K562 (cell line): Measurements from ENCODE around the gene RNF34. TPM values are rescaled to one million over a fixed set of nuclear protein-coding genes. Genes with fewer than 3 reads are reported as not detected.

Experiments
- ATAC-seq: fragments of 200-7000 bp; cut with Tn5 transposase; 3 replicates; pipeline ENCODE4 v1.9.1; 2020; ENCODE audit warnings: moderate library complexity
- BruUV-seq: library from RNA; stranded (reverse); fragments of 400-500 nt; replicated peaks from 2 replicates; lab custom pipeline; 2021; lab: Mats Ljungman, UMichigan
- CTCF ChIA-PET: fragments of 300-600 bp; formaldehyde crosslinking; extraction: SDS; loops from one replicate; lab custom pipeline; 2021; ENCODE audit warnings: low intra/inter-chr PET ratio; lab: Yijun Ruan, JAX
- POLR2A ChIA-PET: fragments of 300-600, 350-650 bp; sonication (Branson Sonifier 250); formaldehyde crosslinking; extraction: SDS; loops from one replicate; lab custom pipeline; 2021; ENCODE audit warnings: antibody characterized with exemption, inconsistent platforms; lab: Yijun Ruan, JAX
- DNase-seq, 4 experiments: peaks; one replicate each; pipeline versions ENCODE4 v3.0.0 to v3.0.0-alpha.2; 2011 to 2018; ENCODE audit warnings: low spot score in 3 of 4, mixed read lengths in 3 of 4; ENCODE audit errors: extremely low read depth in 1 of 4
- FAIRE-seq: peaks from 2 replicates; lab custom pipeline; 2011; peaks lifted over from hg19 to GRCh38; lab: Jason Lieb, UNC
- H2AFZ ChIP-seq: 2 replicates; pipeline ENCODE4 v1.6.0; 2011; ENCODE audit warnings: low read depth, low read length, control low read depth, inconsistent platforms
- H3K27ac ChIP-seq: fragments of 200-600 bp; 3 replicates; pipeline ENCODE4 v1.8.0; 2011; ENCODE audit warnings: low read depth, mild to moderate bottlenecking, control low read depth, inconsistent platforms, low read length, moderate library complexity, mixed read lengths; ENCODE audit errors: extremely low read depth
- H3K27me3 ChIP-seq, 2 experiments: fragments of 300-600 bp in 1 of 2; 2 replicates in 1 of 2; 3 replicates in 1 of 2; pipeline versions ENCODE4 v1.6.0 to v1.8.0; 2011; ENCODE audit warnings: inconsistent platforms in 2 of 2, low read length in 2 of 2, mild to moderate bottlenecking in 1 of 2, mixed read lengths in 1 of 2, moderate library complexity in 1 of 2; ENCODE audit not compliant: control insufficient read depth in 2 of 2, insufficient read depth in 2 of 2
- H3K36me3 ChIP-seq: fragments of 300-600 bp; 3 replicates; pipeline ENCODE4 v1.8.0; 2011; ENCODE audit warnings: mild to moderate bottlenecking, low read length, inconsistent platforms; ENCODE audit not compliant: control insufficient read depth, insufficient read depth
- H3K4me1 ChIP-seq, 2 experiments: fragments of 200-600 bp in 1 of 2; replicated peaks in 1 of 2; 2 replicates in 1 of 2; 3 replicates in 1 of 2; pipeline versions ENCODE4 v1.5.1 to v1.8.0; 2011; ENCODE audit warnings: inconsistent platforms in 2 of 2, low read length in 2 of 2, mild to moderate bottlenecking in 1 of 2, mixed read lengths in 1 of 2, moderate library complexity in 1 of 2; ENCODE audit not compliant: control insufficient read depth in 2 of 2, insufficient read depth in 2 of 2
- H3K4me2 ChIP-seq: 2 replicates; pipeline ENCODE4 v1.6.1; 2011; ENCODE audit warnings: low read length, control low read depth, inconsistent platforms, mixed read lengths; ENCODE audit not compliant: insufficient read depth
- H3K4me3 ChIP-seq: fragments of 200-600 bp; sonication (generic), shearing (Covaris generic); 2 replicates; pipeline ENCODE4 v1.5.1; 2016; ENCODE audit warnings: control low read depth, inconsistent platforms
- H3K79me2 ChIP-seq: fragments of 200-600 bp; 3 replicates; pipeline ENCODE4 v1.8.0; 2011; ENCODE audit warnings: low read length, inconsistent platforms; ENCODE audit not compliant: control insufficient read depth, insufficient read depth
- H3K9ac ChIP-seq, 2 experiments: 2 replicates each; pipeline versions ENCODE4 v1.6.0 to v1.6.1; 2011; ENCODE audit warnings: low read depth in 2 of 2, low read length in 2 of 2, control low read depth in 1 of 2, inconsistent platforms in 1 of 2, mild to moderate bottlenecking in 1 of 2, mixed read lengths in 1 of 2; ENCODE audit not compliant: insufficient read depth in 1 of 2
- H3K9me1 ChIP-seq: one replicate; pipeline ENCODE4 v1.6.0; 2011; ENCODE audit warnings: inconsistent platforms, mild to moderate bottlenecking, low read length, moderate library complexity; ENCODE audit not compliant: control insufficient read depth, insufficient read depth
- H3K9me3 ChIP-seq: replicated peaks from 2 replicates; pipeline ENCODE4 v1.5.1; 2011; ENCODE audit warnings: low read depth, low read length, inconsistent platforms; ENCODE audit not compliant: control insufficient read depth, insufficient read depth
- H4K20me1 ChIP-seq: replicated peaks from 2 replicates; pipeline ENCODE4 v1.6.1; 2011; ENCODE audit warnings: low read length, inconsistent platforms, mixed read lengths; ENCODE audit not compliant: control insufficient read depth, insufficient read depth
- ARNT ChIP-seq, 2 experiments: fragments of 450-650 bp; IDR thresholded peaks; 2 replicates each; pipeline ENCODE4 v1.6.1; 2016; ENCODE audit warnings: mild to moderate bottlenecking in 1 of 2
- CCAR2 ChIP-seq: fragments of 200-400 bp; formaldehyde crosslinking; IDR thresholded peaks from 2 replicates; pipeline ENCODE4 v1.6.1; 2017; ENCODE audit warnings: mild to moderate bottlenecking, low read depth, low read length
- CREBBP ChIP-seq: IDR thresholded peaks from one replicate; pipeline ENCODE4 v1.6.1; 2012; ENCODE audit warnings: low read depth, mild to moderate bottlenecking, control low read depth, inconsistent platforms, low read length
- EWSR1 ChIP-seq: fragments of 450-650 bp; IDR thresholded peaks from 2 replicates; pipeline ENCODE4 v1.6.1; 2018; ENCODE audit warnings: borderline replicate concordance, mild to moderate bottlenecking, low read depth, moderate library complexity; ENCODE audit not compliant: partially characterized antibody
- FOXK1 ChIP-seq: sonication (generic); formaldehyde crosslinking; IDR thresholded peaks from 2 replicates; pipeline ENCODE4 v1.8.0; 2022; ENCODE audit warnings: missing genetic modification reagents, mild to moderate bottlenecking, borderline replicate concordance
- HCFC1 ChIP-seq: IDR thresholded peaks from 2 replicates; pipeline ENCODE4 v1.6.1; 2012; ENCODE audit warnings: low read depth, low read length, improper control_type of control experiment
- MTF1 ChIP-seq: fragments of 250-450 bp; sonication (Bioruptor Pico); IDR thresholded peaks from 2 replicates; pipeline ENCODE4 v1.9.0; 2021; ENCODE audit warnings: moderate library complexity, mild to moderate bottlenecking, inconsistent platforms, borderline replicate concordance
- NEUROD1 ChIP-seq: fragments of 150-350 bp; IDR thresholded peaks from 2 replicates; pipeline ENCODE4 v1.6.1; 2014; ENCODE audit warnings: borderline replicate concordance, low read length, low read depth; ENCODE audit not compliant: partially characterized antibody
- TBP ChIP-seq: optimal IDR thresholded peaks from 2 replicates; pipeline ENCODE3; 2011; ENCODE audit warnings: low read depth, low read length, improper control_type of control experiment
- ZNF263 ChIP-seq: sonication (generic); formaldehyde crosslinking; IDR thresholded peaks from 2 replicates; pipeline ENCODE4 v1.8.0; 2022; ENCODE audit warnings: mild to moderate bottlenecking, missing genetic modification reagents, borderline replicate concordance
- WGBS: fragments of 100-300 bp; shearing (Covaris generic); methylation state at CpG from one replicate; pipeline ENCODE4 v1.1.6; 2016; ENCODE audit warnings: low coverage, mixed read lengths; ENCODE audit not compliant: insufficient coverage; ENCODE audit errors: missing lambda C conversion rate; 5-methylcytosine and 5-hydroxymethylcytosine counted together
- in situ Hi-C: fragments of 300-500 bp; cut with MboI; formaldehyde crosslinking; loops from 4 replicates; pipeline ENCODE4 v1.15.0; 2018; ENCODE audit warnings: inconsistent platforms, mixed read lengths
- intact Hi-C: fragments of 100-400 bp; cut with micrococcal nuclease; formaldehyde crosslinking; loops from 2 replicates; pipeline ENCODE4 v1.14.2; 2022
- polyA plus RNA-seq, 8 experiments: library from polyadenylated mRNA; depleted of rRNA in 4 of 8; stranded (reverse) in 5 of 8; unstranded in 3 of 8; fragments of >200 nt; fragmentation: Nextera tagmentation in 2 of 8; fragmentation: Illumina TruSeq in 1 of 8; extraction: Ambion mirVana in 2 of 8; extraction: Trizol in 1 of 8; gene quantifications; 2 replicates each; pipeline versions ENCODE4 v1.2.1 to v1.2.3, GENCODE V29; 2011 to 2014; ENCODE audit warnings: inconsistent platforms in 1 of 8, missing spikeins in 1 of 8
- total RNA-seq, 7 experiments: library from RNA; depleted of rRNA in 6 of 7; stranded (reverse); fragments of >200 nt in 6 of 7; fragmentation: Illumina TruSeq in 2 of 7; extraction: Trizol in 2 of 7; gene quantifications; 2 replicates each; pipeline versions ENCODE4 v1.2.1 to v1.2.3, GENCODE V29; 2011 to 2021; ENCODE audit warnings: low replicate concordance in 1 of 7
- TF ChIP-seq, protein P1 (sequence below): fragments of 200-600 bp; sonication (generic); IDR thresholded peaks from one replicate; pipeline ENCODE4 v1.6.1; 2012; ENCODE audit warnings: mild to moderate bottlenecking, low read depth, low read length, inconsistent platforms
- TF ChIP-seq, protein P2 (sequence below): fragments of 450-650 bp; IDR thresholded peaks from 2 replicates; pipeline ENCODE4 v1.6.1; 2016; ENCODE audit warnings: low read depth, mild to moderate bottlenecking, moderate library complexity

RNF34 gene
- total and polyA plus RNA-seq, 9 of the 15 experiments (the other 6 are each of a cell fraction or from before 2014, with no cell fraction given), result 41.7 to 88.9 (median 54.1) TPM

DNA sequence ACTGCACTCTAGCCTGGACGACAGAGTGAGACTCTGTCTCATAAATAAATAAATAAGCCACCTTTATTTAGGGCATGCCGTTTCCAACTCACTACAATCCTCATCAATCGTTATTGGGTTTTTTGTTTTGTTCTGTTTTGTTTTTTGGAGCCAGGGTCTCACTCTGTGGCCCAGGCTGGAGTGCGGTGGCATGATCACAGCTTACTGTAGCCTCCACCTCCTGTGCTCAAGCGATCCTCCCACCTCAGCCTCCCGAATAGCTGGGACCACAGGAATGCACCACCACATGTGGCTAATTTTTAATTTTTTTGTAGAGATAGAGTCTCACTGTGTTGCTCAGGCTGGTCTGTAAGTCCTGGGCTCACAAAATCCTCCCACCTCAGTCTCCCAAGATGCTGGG, 44.1 kb upstream of the RNF34 start:
- no peaks in the 10 kb centered on the region for H3K9me3 ChIP-seq
- FAIRE-seq (no peak), ATAC-seq (no peak), DNase-seq (no peak)
- H3K9me1 ChIP-seq, result no peaks in the 10 kb centered on the region
- H2AFZ ChIP-seq, result no peak overlapping the region
- no peak overlapping the region for H3K4me2 ChIP-seq
- 50% methylated on average over 6 of the region's 6 CpGs for WGBS
- peaks cover 14% of the 10 kb centered on the region for H3K79me2 ChIP-seq
- no peaks in the 10 kb centered on the region for H4K20me1 ChIP-seq
- H3K36me3 ChIP-seq, result no peaks in the 10 kb centered on the region
- H3K27me3 ChIP-seq, result no peaks in the 10 kb centered on the region
- no peak overlapping the region for H3K27ac ChIP-seq
- in situ Hi-C loops (no loop called here), intact Hi-C loops (no loop called here)
- no TSS peak for BruUV-seq
- H3K9ac ChIP-seq, result no peak overlapping the region
- ChIA-PET POLR2A (interaction anchor here (1.1 to 1.3 kb wide), 2 partner anchors 10 to 18 kb away, joined by 3 to 6 read pairs; no protein-coding TSS in a partner anchor), CTCF (no interaction called here)
- peaks cover 0 to 8% of the 10 kb centered on the region in 2 experiments; a peak in 2 of 5 replicates for H3K4me1 ChIP-seq
- H3K4me3 ChIP-seq, result no peak overlapping the region
- TF ChIP-seq FOXK1 (no peak), ZNF263 (CRISPR knock-in tag) (no peak), NEUROD1 (no peak), CCAR2 (no peak), MTF1 (CRISPR knock-in tag) (no peak), TBP (no peak), CREBBP (no peak), EWSR1 (no peak), ARNT (IDR thresholded peaks at IDR 0.05) (no peak), HCFC1 (no peak)
- TF ChIP-seq, protein P1, sequence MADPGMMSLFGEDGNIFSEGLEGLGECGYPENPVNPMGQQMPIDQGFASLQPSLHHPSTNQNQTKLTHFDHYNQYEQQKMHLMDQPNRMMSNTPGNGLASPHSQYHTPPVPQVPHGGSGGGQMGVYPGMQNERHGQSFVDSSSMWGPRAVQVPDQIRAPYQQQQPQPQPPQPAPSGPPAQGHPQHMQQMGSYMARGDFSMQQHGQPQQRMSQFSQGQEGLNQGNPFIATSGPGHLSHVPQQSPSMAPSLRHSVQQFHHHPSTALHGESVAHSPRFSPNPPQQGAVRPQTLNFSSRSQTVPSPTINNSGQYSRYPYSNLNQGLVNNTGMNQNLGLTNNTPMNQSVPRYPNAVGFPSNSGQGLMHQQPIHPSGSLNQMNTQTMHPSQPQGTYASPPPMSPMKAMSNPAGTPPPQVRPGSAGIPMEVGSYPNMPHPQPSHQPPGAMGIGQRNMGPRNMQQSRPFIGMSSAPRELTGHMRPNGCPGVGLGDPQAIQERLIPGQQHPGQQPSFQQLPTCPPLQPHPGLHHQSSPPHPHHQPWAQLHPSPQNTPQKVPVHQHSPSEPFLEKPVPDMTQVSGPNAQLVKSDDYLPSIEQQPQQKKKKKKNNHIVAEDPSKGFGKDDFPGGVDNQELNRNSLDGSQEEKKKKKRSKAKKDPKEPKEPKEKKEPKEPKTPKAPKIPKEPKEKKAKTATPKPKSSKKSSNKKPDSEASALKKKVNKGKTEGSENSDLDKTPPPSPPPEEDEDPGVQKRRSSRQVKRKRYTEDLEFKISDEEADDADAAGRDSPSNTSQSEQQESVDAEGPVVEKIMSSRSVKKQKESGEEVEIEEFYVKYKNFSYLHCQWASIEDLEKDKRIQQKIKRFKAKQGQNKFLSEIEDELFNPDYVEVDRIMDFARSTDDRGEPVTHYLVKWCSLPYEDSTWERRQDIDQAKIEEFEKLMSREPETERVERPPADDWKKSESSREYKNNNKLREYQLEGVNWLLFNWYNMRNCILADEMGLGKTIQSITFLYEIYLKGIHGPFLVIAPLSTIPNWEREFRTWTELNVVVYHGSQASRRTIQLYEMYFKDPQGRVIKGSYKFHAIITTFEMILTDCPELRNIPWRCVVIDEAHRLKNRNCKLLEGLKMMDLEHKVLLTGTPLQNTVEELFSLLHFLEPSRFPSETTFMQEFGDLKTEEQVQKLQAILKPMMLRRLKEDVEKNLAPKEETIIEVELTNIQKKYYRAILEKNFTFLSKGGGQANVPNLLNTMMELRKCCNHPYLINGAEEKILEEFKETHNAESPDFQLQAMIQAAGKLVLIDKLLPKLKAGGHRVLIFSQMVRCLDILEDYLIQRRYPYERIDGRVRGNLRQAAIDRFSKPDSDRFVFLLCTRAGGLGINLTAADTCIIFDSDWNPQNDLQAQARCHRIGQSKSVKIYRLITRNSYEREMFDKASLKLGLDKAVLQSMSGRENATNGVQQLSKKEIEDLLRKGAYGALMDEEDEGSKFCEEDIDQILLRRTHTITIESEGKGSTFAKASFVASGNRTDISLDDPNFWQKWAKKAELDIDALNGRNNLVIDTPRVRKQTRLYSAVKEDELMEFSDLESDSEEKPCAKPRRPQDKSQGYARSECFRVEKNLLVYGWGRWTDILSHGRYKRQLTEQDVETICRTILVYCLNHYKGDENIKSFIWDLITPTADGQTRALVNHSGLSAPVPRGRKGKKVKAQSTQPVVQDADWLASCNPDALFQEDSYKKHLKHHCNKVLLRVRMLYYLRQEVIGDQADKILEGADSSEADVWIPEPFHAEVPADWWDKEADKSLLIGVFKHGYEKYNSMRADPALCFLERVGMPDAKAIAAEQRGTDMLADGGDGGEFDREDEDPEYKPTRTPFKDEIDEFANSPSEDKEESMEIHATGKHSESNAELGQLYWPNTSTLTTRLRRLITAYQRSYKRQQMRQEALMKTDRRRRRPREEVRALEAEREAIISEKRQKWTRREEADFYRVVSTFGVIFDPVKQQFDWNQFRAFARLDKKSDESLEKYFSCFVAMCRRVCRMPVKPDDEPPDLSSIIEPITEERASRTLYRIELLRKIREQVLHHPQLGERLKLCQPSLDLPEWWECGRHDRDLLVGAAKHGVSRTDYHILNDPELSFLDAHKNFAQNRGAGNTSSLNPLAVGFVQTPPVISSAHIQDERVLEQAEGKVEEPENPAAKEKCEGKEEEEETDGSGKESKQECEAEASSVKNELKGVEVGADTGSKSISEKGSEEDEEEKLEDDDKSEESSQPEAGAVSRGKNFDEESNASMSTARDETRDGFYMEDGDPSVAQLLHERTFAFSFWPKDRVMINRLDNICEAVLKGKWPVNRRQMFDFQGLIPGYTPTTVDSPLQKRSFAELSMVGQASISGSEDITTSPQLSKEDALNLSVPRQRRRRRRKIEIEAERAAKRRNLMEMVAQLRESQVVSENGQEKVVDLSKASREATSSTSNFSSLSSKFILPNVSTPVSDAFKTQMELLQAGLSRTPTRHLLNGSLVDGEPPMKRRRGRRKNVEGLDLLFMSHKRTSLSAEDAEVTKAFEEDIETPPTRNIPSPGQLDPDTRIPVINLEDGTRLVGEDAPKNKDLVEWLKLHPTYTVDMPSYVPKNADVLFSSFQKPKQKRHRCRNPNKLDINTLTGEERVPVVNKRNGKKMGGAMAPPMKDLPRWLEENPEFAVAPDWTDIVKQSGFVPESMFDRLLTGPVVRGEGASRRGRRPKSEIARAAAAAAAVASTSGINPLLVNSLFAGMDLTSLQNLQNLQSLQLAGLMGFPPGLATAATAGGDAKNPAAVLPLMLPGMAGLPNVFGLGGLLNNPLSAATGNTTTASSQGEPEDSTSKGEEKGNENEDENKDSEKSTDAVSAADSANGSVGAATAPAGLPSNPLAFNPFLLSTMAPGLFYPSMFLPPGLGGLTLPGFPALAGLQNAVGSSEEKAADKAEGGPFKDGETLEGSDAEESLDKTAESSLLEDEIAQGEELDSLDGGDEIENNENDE, result no peak
- TF ChIP-seq, protein P2, sequence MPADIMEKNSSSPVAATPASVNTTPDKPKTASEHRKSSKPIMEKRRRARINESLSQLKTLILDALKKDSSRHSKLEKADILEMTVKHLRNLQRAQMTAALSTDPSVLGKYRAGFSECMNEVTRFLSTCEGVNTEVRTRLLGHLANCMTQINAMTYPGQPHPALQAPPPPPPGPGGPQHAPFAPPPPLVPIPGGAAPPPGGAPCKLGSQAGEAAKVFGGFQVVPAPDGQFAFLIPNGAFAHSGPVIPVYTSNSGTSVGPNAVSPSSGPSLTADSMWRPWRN, result no peak
